ENCODE results near the gene BCL2.

Gene BCL2

DNA sequence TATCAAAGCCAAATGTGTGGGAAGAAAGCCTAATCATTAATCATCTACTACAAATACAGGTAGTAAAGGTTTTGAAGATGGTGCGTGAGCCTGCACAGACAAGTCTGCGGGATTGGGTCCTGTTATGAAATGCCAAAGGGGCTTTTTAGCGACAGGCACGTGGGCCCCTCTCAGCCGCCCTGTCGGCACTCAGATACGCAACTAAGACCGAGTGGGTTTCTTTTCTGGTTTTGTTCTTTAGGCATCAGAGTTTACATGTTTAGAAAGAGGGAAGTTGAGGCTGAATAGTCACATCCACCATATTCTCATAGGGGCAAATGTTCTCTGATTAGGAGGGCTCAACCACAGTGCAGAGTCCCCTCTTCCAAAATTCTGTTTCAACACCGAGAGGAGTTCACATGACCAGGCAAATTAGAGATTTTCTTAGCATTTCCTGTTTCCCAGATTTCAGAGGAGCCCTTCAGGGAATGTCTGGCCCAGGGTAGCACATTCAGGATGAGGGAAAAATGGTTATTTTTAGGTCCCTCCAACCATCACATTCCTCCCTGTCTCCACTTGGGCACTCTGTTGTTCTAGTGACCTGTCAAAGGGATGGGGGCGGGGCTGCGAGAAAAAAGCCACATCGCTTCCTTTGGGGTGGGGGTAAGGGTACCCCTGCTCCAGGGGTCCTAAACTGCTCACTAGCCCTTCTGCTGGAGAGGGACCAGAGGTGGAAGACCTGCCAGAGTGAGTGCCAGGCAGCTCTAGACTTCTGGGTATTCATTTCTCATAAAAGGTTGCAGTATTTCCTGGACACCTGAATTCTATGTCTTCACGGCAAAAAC, 159.2 kb downstream of the BCL2 start:
- H3K27me3 Mint-ChIP-seq (ENCODE audit: low read depth) = peaks cover 5% of the 10 kb centered on the region
- no peaks in the 10 kb centered on the region for H3K9me3 Mint-ChIP-seq
- no peak overlapping the region for H3K4me3 Mint-ChIP-seq
- TF ChIP-seq, protein P1, sequence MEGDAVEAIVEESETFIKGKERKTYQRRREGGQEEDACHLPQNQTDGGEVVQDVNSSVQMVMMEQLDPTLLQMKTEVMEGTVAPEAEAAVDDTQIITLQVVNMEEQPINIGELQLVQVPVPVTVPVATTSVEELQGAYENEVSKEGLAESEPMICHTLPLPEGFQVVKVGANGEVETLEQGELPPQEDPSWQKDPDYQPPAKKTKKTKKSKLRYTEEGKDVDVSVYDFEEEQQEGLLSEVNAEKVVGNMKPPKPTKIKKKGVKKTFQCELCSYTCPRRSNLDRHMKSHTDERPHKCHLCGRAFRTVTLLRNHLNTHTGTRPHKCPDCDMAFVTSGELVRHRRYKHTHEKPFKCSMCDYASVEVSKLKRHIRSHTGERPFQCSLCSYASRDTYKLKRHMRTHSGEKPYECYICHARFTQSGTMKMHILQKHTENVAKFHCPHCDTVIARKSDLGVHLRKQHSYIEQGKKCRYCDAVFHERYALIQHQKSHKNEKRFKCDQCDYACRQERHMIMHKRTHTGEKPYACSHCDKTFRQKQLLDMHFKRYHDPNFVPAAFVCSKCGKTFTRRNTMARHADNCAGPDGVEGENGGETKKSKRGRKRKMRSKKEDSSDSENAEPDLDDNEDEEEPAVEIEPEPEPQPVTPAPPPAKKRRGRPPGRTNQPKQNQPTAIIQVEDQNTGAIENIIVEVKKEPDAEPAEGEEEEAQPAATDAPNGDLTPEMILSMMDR (IDR thresholded peaks at IDR 0.05; ENCODE audit: unreplicated experiment in 3 of 3) = no peak
- no peaks in the 10 kb centered on the region for H3K36me3 Mint-ChIP-seq (ENCODE audit: low read depth)
- H3K27ac Mint-ChIP-seq = peak overlapping the region; percentile 65 to 85 (median 73)
- H3K4me1 Mint-ChIP-seq = peaks cover 51% of the 10 kb centered on the region

DNA sequence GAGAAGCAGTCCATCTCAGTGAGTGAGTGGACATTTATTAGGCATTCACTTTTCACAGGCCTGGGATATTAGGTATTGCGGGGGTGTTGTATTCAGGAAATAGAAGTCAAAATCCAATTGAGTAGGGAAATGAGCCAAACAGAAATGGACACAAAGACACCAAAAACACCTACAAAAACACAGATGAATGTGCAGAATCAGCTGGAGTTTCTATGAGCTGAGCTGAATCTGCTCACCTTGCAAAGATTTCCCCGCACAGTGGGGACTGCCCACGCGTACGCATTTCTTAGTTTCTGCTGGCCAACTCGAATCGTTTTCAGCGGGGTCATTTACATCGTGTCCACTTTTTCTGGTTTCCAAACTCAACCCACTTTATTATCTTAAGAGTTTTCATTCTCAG, 160.0 kb downstream of the BCL2 start:
- Mint-ChIP-seq H3K4me1 (peaks cover 59% of the 10 kb centered on the region), H3K27me3 (ENCODE audit: low read depth) (peaks cover 5% of the 10 kb centered on the region), H3K27ac (peak overlapping the region; percentile 65 to 85 (median 73)), H3K4me3 (peak overlapping the region in 1 of 3 experiments; percentile 38), H3K9me3 (no peaks in the 10 kb centered on the region), H3K36me3 (ENCODE audit: low read depth) (no peaks in the 10 kb centered on the region)
- TF ChIP-seq, protein P1 (IDR thresholded peaks at IDR 0.05; ENCODE audit: unreplicated experiment in 3 of 3) = no peak

DNA sequence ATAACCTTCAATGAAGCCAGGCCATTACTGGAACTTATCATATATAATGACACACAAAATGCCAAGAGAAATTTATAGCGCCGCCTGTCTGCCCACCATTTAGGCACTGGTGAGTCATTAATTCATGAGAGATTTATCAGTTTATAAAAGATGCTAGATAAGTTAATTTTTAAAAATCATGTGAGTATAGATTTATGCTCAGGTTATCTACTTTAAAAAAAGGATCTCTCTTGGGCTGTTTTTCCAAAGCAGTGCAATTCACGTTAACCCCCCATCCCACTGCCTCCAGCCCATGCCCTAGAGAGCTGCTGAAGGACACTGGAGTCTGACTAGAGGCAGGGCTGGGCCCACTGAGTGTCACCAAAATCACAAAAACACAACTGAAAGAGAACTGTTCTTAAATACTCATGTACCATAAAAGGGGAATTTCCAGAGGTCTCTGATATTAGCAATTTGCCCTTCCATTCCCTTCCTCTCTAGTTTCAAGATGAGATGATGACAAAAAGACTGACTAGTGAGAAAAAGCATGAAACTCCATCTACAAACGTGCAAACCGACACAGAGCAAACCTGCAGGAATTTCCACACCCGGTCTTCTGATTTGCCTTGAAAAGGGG, 160.8 kb downstream of the BCL2 start:
- TF ChIP-seq, protein P1 (IDR thresholded peaks at IDR 0.05; ENCODE audit: unreplicated experiment in 3 of 3) = no peak

GRCh38 chr18:63158012-63158631, 161.4 kb downstream of the BCL2 start:
- Mint-ChIP-seq H3K4me1 (peaks cover 60% of the 10 kb centered on the region), H3K9me3 (no peaks in the 10 kb centered on the region), H3K4me3 (no peak overlapping the region), H3K27ac (peak overlapping the region; percentile 42 to 68 (median 57)), H3K27me3 (ENCODE audit: low read depth) (peaks cover 9% of the 10 kb centered on the region), H3K36me3 (ENCODE audit: low read depth) (no peaks in the 10 kb centered on the region)
- TF ChIP-seq, protein P1 (IDR thresholded peaks at IDR 0.05; ENCODE audit: unreplicated experiment in 3 of 3) = no peak

More for the DNA sequence above, 160.8 kb downstream of the BCL2 start:
- no peaks in the 10 kb centered on the region for H3K9me3 Mint-ChIP-seq
- no peak overlapping the region for H3K4me3 Mint-ChIP-seq
- peaks cover 9% of the 10 kb centered on the region for H3K27me3 Mint-ChIP-seq (ENCODE audit: low read depth)
- peaks cover 60% of the 10 kb centered on the region for H3K4me1 Mint-ChIP-seq
- peak overlapping the region; percentile 65 to 85 (median 73) for H3K27ac Mint-ChIP-seq
- no peaks in the 10 kb centered on the region for H3K36me3 Mint-ChIP-seq (ENCODE audit: low read depth)

DNA sequence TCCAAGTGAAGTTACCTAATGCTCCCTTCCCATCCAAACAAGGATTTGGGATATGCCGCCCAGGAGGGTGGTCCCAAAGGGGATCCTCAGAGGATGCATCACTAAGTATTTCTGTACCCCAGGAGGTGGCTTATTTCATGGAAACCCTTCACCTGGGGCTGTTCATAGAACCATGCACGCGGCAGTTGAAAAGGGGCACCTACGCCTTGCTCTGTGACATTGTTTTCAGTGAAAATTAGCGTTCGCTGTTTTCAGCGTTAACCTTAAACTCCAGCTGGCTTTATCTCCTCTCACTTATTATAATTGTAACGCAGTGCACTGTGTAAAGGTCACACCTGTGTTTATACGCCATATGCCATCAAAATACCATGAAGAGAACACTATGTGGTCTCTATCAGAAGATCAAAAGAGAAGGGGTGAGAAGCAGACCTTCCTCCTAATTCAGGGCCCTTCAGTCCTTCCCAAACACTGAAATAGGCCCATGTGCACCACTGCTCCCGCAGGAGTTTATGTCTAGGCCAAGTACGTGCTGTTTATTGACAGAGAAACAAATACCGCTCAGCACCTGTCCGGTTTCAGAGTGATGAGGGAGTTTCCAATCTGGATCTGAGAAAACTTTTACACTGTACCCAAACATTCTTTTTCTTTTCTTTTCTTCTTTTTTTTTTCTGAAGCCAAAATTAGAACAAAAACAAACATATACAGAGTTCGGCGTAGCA, 162.1 kb downstream of the BCL2 start:
- H3K4me3 Mint-ChIP-seq = no peak overlapping the region
- H3K36me3 Mint-ChIP-seq (ENCODE audit: low read depth) = no peaks in the 10 kb centered on the region
- TF ChIP-seq, protein P1 (IDR thresholded peaks at IDR 0.05; ENCODE audit: unreplicated experiment in 3 of 3) = no peak
- peaks cover 59% of the 10 kb centered on the region for H3K4me1 Mint-ChIP-seq
- peaks cover 9% of the 10 kb centered on the region for H3K27me3 Mint-ChIP-seq (ENCODE audit: low read depth)
- peak overlapping the region; percentile 42 to 68 (median 57) for H3K27ac Mint-ChIP-seq
- no peaks in the 10 kb centered on the region for H3K9me3 Mint-ChIP-seq
